Peyer's patch (tissue), 4 donors: Measurements from ENCODE around the gene PLXNB2.

Experiments
- CTCF ChIP-seq, 6 experiments: fragments of 450-650 bp in 4 of 6; fragments of 200-600 bp in 2 of 6; sonication (generic) in 1 of 6; IDR thresholded peaks; one replicate each; pipeline ENCODE4 v1.5.1; 2017 to 2019; ENCODE audit warnings: antibody characterized with exemption in 6 of 6, mild to moderate bottlenecking in 3 of 6, moderate library complexity in 1 of 6
- POLR2A ChIP-seq, 2 donors: fragments of 450-650 bp; IDR thresholded peaks; one replicate each; pipeline ENCODE4 v1.5.1; 2017; ENCODE audit warnings: antibody characterized with exemption in 2 of 2, mild to moderate bottlenecking in 2 of 2, moderate library complexity in 2 of 2

- TF ChIP-seq CTCF (IDR thresholded peaks at IDR 0.05) = no peak
- no peak for TF ChIP-seq POLR2A (IDR thresholded peaks at IDR 0.05)
Measured at GRCh38 chr22:50264104-50264745, 43.2 kb downstream of the PLXNB2 start.
